Gastrocnemius medialis (tissue), 4 donors: Measurements from ENCODE around the gene PTMS.

ENCODE experiments used
- CTCF ChIP-seq, 5 experiments: fragments of 450-650 bp in 3 of 5; fragments of 200-600 bp in 2 of 5; sonication (generic) in 2 of 5; IDR thresholded peaks in 4 of 5; conservative IDR thresholded peaks in 1 of 5; 1 replicate in 4 of 5; 2 replicates in 1 of 5; pipeline ENCODE4 v1.5.1; 2016 to 2019; ENCODE audit warnings: antibody characterized with exemption in 5 of 5, mild to moderate bottlenecking in 3 of 5, moderate library complexity in 3 of 5
- POLR2A ChIP-seq, 2 donors: fragments of 450-650 bp; IDR thresholded peaks; one replicate each; pipeline ENCODE4 v1.6.1; 2017; ENCODE audit warnings: antibody characterized with exemption in 2 of 2, mild to moderate bottlenecking in 2 of 2, moderate library complexity in 2 of 2

- TF ChIP-seq CTCF (IDR thresholded peaks at IDR 0.05 in 4 of 5, conservative IDR thresholded peaks at IDR 0.05 in 1 of 5) (no peak), POLR2A (IDR thresholded peaks at IDR 0.05) (no peak)
These were observed 9.0 kb upstream of the PTMS start for GRCh38 chr12:6757028-6757690.
